ENCODE data around the gene TNFRSF11A.

The TNFRSF11A gene

DNA sequence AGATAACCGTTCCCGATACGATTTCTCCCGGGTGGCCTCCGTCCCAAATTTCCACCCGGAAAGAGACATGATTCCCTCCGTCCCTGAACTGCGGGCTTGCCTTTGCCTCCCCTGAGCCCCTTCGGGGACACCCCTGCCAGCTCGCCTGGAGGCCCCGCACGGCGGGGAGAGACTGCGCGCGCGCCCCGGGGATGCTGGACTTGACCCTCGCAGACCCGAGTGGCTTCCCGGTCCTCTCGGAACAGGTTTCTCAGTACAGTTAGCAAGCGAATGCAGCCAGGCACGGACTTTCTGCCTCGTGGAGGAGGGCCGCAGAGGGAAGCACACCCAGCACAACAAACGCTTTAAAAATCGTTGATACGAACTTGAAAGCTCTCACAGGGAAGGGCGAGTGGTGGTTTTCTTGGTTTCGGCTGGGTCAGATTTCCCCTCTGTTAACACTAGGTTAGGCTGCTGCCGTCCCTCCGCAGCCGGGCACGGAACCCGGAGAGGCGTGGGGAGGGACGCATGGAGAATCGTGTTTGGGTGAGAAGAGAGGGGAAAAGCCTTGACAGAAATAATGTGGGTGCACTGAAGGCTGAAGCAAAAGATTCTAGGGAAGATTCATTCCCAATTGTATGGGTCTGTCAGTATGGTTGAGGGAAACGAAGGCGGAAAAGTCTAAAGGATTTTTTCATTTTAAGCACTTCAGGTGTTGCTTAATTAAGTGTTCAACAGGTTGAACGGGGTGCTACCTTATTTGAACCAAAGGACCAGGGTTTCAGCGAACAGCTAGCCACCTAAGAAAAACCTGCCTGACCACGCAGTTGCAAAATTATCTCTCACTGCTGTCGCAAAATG is 916 bp downstream of the TNFRSF11A start:
- peak; percentile 56 for DNase-seq

- no peak for DNase-seq
Measured at GRCh38 chr18:62326646-62327348, 1.7 kb downstream of the TNFRSF11A start.

GRCh38 chr18:62327977-62328376 is 2.9 kb downstream of the TNFRSF11A start:
- no peak for DNase-seq

- DNase-seq = no peak
Measured at GRCh38 chr18:62328586-62329525, 3.7 kb downstream of the TNFRSF11A start.

GRCh38 chr18:62329691-62330454 is 4.8 kb downstream of the TNFRSF11A start:
- DNase-seq = peak; percentile 42

DNA sequence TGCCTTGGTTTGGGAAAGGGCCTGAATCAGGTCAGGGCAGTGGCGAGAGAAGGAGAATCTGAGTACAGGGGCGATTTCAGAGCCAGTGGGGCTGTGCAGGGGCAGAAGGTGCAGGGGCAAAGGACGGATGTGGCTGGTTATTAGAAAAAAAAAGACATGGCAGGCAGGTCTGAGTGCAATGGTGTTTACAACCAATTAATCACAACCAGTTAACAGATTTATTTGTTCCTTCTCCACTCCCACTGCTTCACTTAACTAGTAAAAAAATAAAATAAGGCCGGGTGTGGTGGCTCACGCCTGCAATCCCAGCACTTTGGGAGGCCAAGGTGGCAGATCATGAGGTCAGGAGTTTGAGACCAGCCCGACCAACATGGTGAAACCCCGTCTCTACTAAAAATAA is 5.5 kb downstream of the TNFRSF11A start:
- no peak for DNase-seq

DNA sequence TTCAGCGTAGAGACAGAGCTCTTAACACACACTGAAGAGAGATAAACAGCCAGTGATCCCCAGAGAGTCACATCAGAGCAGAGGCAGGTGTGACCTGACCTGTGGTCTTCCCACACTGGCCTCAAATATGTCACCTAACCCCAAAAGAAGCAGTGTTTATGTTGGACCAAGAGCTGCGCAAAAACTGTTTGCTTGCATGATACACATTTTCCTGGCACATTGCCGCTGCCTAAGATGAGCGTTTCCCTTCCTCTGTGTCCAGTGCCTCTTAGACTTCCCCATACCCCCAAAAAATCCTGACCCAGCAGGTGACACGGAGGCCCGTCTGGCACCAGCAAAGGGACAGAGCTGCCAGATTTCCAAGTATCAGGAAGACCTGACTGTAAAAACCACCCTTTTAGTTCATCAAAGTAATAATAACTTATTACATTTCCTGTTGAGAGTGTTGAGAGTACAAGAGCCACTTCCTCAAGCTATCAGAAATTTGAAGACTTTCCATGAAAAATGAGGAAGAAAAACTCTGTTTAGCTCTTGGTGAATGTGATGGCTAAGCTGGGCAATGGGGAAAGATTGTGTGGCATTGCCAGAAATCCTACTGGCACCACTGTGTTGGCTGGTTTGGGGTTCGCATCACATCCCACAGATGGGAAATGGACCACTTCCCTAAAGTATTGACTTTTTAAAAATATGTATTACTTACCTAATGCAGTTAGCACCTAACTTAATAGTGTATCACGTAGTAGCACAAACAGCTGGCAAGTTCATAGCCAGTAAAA is 6.7 kb downstream of the TNFRSF11A start:
- DNase-seq = no peak

DNA sequence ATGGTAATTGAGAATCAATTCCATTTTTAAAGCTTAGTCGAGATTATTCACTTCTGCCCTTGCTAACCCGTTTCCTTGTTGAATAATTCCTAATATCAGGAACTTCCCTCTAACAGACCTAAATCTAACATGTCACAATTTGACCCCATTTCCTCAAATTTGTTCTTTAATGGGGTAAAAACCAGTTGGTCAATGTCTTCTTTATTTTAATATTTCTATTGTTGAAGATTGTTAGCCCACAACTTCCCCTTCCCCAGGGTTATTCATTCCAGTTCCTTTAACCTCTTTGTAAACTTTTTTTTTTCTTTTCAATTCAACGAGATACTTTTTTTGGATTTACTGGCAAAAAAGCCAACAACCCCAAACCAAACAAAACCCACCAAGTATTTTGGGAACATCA is 7.3 kb downstream of the TNFRSF11A start:
- DNase-seq = no peak

- DNase-seq = no peak
Measured at GRCh38 chr18:62332964-62333695, 8.0 kb downstream of the TNFRSF11A start.

DNA sequence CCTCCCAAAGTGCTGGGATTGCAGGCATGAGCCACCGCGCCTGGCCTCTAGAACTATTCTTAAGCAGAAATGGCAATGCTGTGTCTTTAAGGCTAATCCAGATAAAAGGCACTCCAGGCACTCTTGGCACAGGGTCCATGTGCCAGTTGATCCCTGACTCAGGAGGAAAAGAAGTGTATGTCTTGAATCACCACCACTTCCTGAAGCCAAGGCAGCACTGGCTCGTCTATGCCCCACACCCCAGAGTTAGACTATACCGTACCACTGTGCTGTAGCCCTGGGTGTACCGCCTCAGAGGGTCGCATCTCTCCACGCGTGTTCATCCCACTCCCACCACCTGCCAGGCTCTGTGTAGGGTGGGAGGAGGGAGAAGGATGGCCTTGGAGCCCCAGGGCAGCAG is 9.0 kb downstream of the TNFRSF11A start:
- DNase-seq = no peak

- no peak for DNase-seq
Measured at GRCh38 chr18:62335494-62335893, 10.4 kb downstream of the TNFRSF11A start.

DNA sequence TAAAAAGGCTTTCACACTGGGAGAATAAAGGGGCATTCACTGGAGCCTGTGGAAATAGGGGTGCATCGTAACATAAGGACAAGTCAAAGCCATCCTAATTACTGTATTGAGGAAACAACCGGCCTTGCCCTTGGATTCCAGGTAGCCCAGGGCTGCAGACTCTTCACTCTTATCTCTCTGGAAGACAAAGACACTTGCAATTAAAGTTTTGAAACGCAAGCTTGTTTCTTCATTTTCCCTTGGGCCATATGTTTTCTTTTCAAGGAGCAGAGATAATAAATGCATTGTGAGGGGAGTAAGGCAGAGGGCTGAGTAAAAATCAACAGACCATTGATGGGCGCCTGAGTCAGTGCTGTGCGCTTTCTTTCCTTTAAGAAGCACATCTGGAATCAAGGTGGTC is 11.5 kb downstream of the TNFRSF11A start:
- DNase-seq = no peak

GRCh38 chr18:62337336-62337735 is 12.2 kb downstream of the TNFRSF11A start:
- DNase-seq = no peak

- no peak for DNase-seq
Measured at GRCh38 chr18:62338446-62339105, 13.5 kb downstream of the TNFRSF11A start.

- peak; percentile 39 for DNase-seq
Measured at GRCh38 chr18:62339106-62339988, 14.2 kb downstream of the TNFRSF11A start.

GRCh38 chr18:62340996-62341395 is 15.9 kb downstream of the TNFRSF11A start:
- no peak for DNase-seq

DNA sequence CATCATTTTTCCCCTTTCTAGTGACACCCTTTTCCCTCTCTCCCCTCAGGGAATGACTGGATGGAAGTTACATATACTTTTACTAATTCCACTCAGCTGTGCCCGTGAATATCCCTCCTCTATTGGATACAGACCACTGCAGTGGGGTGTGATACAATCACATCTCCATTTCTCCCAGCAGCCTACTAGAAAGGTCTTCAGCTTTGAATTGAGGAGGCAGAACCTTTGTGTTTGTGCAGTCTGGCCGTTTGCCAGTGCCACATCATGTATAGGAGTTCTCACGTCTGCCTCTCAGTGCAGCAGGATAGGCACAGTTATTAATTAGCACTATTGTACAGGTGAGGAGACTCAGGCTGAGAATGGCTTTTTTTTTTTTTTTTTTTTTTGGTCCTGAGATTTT is 16.4 kb downstream of the TNFRSF11A start:
- no peak for DNase-seq

DNA sequence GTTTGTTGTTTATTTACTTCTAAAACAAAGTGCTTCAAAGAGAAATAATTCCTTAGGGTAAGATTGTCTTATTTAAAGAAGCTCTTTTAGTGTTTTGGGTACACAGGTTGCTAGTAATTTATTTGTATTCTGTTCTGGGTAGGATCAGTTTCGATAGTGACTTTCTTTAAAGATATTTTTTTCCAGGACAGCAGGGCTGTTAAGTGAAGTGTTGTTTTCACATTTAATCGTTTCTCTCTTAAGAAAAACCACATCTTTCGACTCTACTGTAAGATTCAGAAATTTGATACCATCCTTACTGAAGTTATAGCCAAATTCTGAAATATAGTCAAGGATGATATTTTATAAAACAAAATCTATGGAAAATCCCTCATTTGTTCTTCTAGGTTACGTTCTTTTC is 17.8 kb downstream of the TNFRSF11A start:
- DNase-seq = no peak

DNA sequence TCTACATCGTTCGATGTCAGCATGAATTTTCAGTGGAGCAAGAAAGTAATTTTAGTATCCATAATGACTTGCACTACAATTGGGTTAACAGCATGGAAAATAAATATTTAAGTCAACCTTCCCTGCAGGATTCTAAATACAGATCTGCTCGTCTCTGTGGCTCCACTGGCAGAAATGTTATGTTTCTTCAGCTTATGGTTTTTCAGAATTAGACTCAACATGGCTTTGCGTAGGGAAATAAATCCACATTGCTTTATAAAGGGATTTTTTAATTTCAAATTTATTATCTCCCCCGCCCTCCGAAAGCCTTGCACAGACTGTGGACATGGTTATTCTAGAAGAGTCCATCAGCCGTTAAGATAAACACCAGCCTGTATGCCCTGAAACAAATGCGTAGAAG is 18.2 kb downstream of the TNFRSF11A start:
- no peak for DNase-seq

Data from stimulated activated CD4-positive, alpha-beta T cell treated with anti-CD3 and anti-CD28 coated beads, Interleukin-15, amount 100 ng/mL, for 24 hours (primary cell).